Activated CD8-positive, alpha-beta memory T cell treated with anti-CD3 and anti-CD28 coated beads for 48 hours (primary cell): ENCODE measurements around the gene TFCP2L1.
"Not testable (repeated sequence)": the region's sequence is repeated elsewhere in the genome, so short reads cannot be mapped to it uniquely, and the experiment has no call there.

Source experiments
- DNase-seq, 3 experiments: peaks; one replicate each; pipeline ENCODE4 v3.0.0-alpha.2; 2020; ENCODE audit warnings: low read depth in 2 of 3, low spot score in 2 of 3

The TFCP2L1 gene

GRCh38 chr2:121227381-121228144 lies 57.4 kb downstream of the TFCP2L1 start:
- DNase-seq: not testable (repeated sequence)

- DNase-seq: not testable (repeated sequence)
Measured at GRCh38 chr2:121225681-121226080, 59.3 kb downstream of the TFCP2L1 start.

- no peak for DNase-seq
Measured at GRCh38 chr2:121220995-121221394, 64.0 kb downstream of the TFCP2L1 start.

- DNase-seq: no peak
Measured at GRCh38 chr2:121219866-121220265, 65.1 kb downstream of the TFCP2L1 start.

GRCh38 chr2:121218386-121218938 lies 66.5 kb downstream of the TFCP2L1 start:
- DNase-seq: no peak

- DNase-seq: no peak
Measured at GRCh38 chr2:121217627-121218026, 67.4 kb downstream of the TFCP2L1 start.

GRCh38 chr2:121214296-121214695 lies 70.7 kb downstream of the TFCP2L1 start:
- DNase-seq: no peak

- DNase-seq: no peak
Measured at GRCh38 chr2:121213386-121213785, 71.6 kb downstream of the TFCP2L1 start.

GRCh38 chr2:121212661-121213325 lies 72.2 kb downstream of the TFCP2L1 start:
- DNase-seq: no peak

GRCh38 chr2:121211689-121212151 lies 73.3 kb downstream of the TFCP2L1 start:
- DNase-seq: no peak

GRCh38 chr2:121211251-121211650 lies 73.8 kb downstream of the TFCP2L1 start:
- DNase-seq: no peak

GRCh38 chr2:121210691-121211090 lies 74.3 kb downstream of the TFCP2L1 start:
- DNase-seq: no peak

GRCh38 chr2:121209014-121209610 lies 75.9 kb downstream of the TFCP2L1 start:
- no peak for DNase-seq

GRCh38 chr2:121207494-121207893 lies 77.5 kb downstream of the TFCP2L1 start:
- no peak for DNase-seq

GRCh38 chr2:121205321-121205942 lies 79.6 kb downstream of the TFCP2L1 start:
- DNase-seq: no peak

GRCh38 chr2:121203591-121204249 lies 81.3 kb downstream of the TFCP2L1 start:
- no peak for DNase-seq

GRCh38 chr2:121202541-121203310 lies 82.3 kb downstream of the TFCP2L1 start:
- no peak for DNase-seq

GRCh38 chr2:121201796-121202195 lies 83.2 kb downstream of the TFCP2L1 start:
- DNase-seq: no peak

- DNase-seq: no peak
Measured at GRCh38 chr2:121200419-121201315, 84.3 kb downstream of the TFCP2L1 start.
